Right renal pelvis (tissue), 4 donors: ENCODE measurements around the gene RNF141. TPM values are rescaled to one million over a fixed set of nuclear protein-coding genes. Genes with fewer than 3 reads are reported as not detected.

Experiments used
- DNase-seq, 4 donors: peaks; one replicate each; pipeline ENCODE4 v3.0.0-alpha.2; 2013; ENCODE audit warnings: low read depth in 4 of 4, low spot score in 3 of 4, missing footprints in 1 of 4
- polyA plus RNA-seq, 4 donors: library from polyadenylated mRNA; unstranded; fragments of 120-200 nt; gene quantifications; one replicate each; pipeline ENCODE4 v1.2.1, GENCODE V29; 2013; ENCODE audit not compliant: insufficient read length in 4 of 4

RNF141 gene
- polyA plus RNA-seq, 4 donors: 39.5 to 54.3 (median 50.7) TPM

- no peak for DNase-seq
These were observed 21.0 kb upstream of the RNF141 start for GRCh38 chr11:10561947-10562346.

- DNase-seq: no peak
These were observed 20.2 kb upstream of the RNF141 start for GRCh38 chr11:10561043-10561818.

- no peak for DNase-seq
These were observed 17.3 kb upstream of the RNF141 start for GRCh38 chr11:10558288-10558687.

- no peak for DNase-seq
These were observed 15.6 kb upstream of the RNF141 start for GRCh38 chr11:10556590-10556989.

GRCh38 chr11:10551845-10552352 lies 10.9 kb upstream of the RNF141 start:
- DNase-seq: no peak

- DNase-seq: no peak
These were observed 10.3 kb upstream of the RNF141 start for GRCh38 chr11:10551290-10551592.

- DNase-seq: no peak
These were observed 9.7 kb upstream of the RNF141 start for GRCh38 chr11:10550503-10551289.

- DNase-seq: no peak
These were observed 3.8 kb upstream of the RNF141 start for GRCh38 chr11:10544491-10545465.

- DNase-seq: no peak
These were observed 2.8 kb upstream of the RNF141 start for GRCh38 chr11:10543782-10544181.

- DNase-seq: no peak
These were observed 1.8 kb upstream of the RNF141 start for GRCh38 chr11:10542776-10543175.

GRCh38 chr11:10541561-10541930 lies 559 bp upstream of the RNF141 start:
- no peak for DNase-seq

GRCh38 chr11:10540546-10540914 lies 457 bp downstream of the RNF141 start:
- peak in 2 of 4 donors; percentile 32 to 49 for DNase-seq

GRCh38 chr11:10539339-10539738 lies 1.6 kb downstream of the RNF141 start:
- no peak for DNase-seq

- no peak for DNase-seq
These were observed 2.1 kb downstream of the RNF141 start for GRCh38 chr11:10538924-10539323.

- DNase-seq: no peak
These were observed 3.4 kb downstream of the RNF141 start for GRCh38 chr11:10537600-10537999.

- no peak for DNase-seq
These were observed 6.7 kb downstream of the RNF141 start for GRCh38 chr11:10534316-10534715.

GRCh38 chr11:10533323-10533722 lies 7.7 kb downstream of the RNF141 start:
- no peak for DNase-seq

GRCh38 chr11:10532526-10532925 lies 8.5 kb downstream of the RNF141 start:
- DNase-seq: no peak

GRCh38 chr11:10529279-10529678 lies 11.7 kb downstream of the RNF141 start:
- DNase-seq: no peak

- DNase-seq: no peak
These were observed 12.9 kb downstream of the RNF141 start for GRCh38 chr11:10528121-10528520.
